Activated CD4-positive, alpha-beta T cell treated with anti-CD3 and anti-CD28 coated beads, Interleukin-2, amount 50 U/mL, for 48 hours (primary cell): ENCODE results near the gene IL22RA1.

Experiments
- DNase-seq, 2 experiments: peaks; one replicate each; pipeline ENCODE4 v3.0.0-alpha.2; 2020

Gene IL22RA1

DNA sequence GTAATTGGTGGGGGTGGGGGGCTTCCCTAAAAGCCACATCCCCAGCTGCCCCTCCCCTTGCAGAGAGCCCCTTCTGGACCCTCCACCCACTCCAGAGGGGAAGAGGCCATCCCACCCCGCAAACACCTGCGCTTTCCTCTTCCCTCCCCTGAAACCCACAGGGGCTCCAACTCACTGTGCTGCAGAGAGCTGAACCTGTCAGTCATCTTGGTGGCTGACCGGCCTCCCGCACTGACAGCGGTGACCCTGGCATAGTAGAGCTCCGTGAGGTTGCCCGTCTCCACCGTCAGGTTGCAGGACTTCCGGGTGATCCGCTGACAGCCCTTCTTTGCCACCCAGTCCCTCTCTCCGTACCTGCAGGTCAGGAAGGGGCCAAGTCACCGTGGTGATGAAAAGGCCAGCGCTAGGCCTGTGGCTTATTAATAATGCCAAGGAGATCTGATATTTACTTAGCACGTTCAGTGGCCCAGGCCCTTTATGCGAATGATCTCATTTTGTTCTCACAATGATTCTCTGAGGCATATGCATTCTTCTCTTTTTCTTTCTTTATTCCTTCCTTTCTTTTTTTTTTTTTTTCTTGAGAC lies 5.9 kb downstream of the IL22RA1 start:
- DNase-seq = no peak

DNA sequence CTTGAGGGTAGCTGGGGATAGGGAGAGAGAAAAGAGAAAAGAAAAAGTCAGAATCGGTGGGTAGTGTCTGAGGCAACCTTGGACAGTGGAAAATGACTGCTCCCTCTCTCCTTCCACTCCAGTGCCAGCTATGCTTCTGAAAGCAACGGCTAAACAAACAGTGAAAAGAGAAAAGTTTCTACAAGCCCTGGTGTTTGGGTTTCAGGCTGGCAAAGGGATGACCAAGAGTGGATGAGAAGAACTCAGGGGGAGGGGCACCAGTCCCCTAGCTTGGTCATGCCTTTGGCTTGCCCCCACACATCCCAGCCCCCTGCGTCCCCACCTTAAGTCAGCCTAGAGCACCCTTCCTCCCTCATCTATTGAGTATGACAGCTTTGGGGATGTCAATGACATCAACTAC lies 8.6 kb downstream of the IL22RA1 start:
- DNase-seq = no peak

- no peak for DNase-seq
These were observed 9.1 kb downstream of the IL22RA1 start for GRCh38 chr1:24133819-24134218.

GRCh38 chr1:24130385-24130784 lies 12.6 kb downstream of the IL22RA1 start:
- no peak for DNase-seq

DNA sequence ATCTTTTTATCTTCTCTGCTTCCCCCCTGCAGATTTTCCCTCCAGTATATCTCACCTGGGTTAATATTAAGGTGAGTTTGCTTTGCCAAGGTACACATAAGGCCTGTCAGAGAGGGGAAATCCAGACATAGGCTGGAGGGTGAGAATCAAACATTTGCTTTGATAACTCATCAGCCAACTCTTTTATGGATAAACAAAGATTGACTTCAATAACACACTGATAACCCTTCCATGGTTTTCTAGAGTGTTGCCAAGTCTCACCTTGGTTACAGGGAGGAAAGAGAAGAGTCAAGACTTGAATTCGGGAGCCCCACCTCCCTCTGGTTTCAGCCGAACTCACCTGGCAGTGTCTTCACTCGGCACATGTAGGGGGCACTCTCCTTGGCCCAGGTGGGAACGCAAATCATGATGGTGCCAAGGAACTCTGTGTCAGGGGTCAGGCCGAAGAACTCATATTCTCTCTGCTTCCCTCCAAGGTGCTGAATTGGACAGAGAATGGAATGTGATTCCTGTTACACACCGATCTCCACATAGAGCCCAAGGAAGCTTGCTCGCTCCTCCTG lies 15.1 kb downstream of the IL22RA1 start:
- DNase-seq = no peak

GRCh38 chr1:24127134-24127800 lies 15.7 kb downstream of the IL22RA1 start:
- DNase-seq = no peak

DNA sequence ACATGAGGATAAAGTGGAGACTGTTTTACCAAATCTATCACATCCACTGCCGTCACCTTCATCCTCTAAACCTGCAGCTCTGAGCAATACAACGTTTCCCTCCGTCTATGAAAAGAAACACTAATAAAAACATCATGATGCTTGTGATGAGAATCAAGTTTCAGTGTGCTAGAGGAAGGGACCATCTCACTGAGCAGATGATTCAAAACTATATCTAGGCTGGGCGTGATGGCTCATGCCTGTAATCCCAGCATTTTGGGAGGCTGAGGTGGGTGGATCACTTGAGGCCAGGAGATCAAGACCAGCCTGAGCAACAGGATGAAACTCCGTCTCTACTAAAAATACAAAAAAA lies 16.3 kb downstream of the IL22RA1 start:
- DNase-seq = no peak

GRCh38 chr1:24126018-24126671 lies 16.8 kb downstream of the IL22RA1 start:
- DNase-seq = no peak

DNA sequence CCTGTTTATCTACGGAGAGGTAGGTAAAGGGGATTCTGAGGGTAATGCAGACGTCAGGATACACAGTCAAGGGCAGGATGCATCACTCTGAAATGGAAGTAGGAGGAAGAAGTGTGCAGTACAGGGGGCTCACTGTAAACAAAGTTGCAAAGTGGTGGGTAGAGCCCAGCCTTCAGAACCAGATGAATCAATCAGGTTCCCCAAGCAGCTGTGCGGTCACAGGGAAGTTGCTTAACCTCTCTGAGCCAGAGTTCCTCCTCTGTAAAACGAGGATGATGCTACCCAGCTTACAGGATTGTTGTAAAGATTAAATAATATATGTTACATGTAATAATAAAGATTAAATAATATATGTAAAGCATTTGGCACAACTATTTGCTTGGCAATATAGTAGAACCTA lies 17.5 kb downstream of the IL22RA1 start:
- DNase-seq = no peak

- no peak for DNase-seq
These were observed 18.0 kb downstream of the IL22RA1 start for GRCh38 chr1:24124980-24125379.

DNA sequence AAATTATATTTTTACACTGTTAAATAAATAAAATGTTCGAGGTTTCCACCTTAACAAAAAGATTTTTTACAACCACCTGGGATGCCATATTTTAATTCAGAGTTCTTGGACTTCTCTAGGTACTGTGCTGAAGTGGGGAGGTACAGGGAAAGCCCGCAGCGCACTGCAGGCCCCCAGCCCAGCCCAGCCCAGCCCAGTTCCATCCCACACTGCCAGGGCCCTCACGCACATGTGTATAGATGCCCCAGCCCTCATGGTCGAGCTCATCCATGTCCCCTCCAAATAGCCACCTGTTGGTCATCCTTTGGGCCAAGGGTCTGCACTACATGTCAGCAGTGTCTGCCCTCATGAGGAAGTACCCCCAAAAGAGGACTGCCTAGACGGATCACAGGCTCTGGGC lies 19.3 kb downstream of the IL22RA1 start:
- no peak for DNase-seq

DNA sequence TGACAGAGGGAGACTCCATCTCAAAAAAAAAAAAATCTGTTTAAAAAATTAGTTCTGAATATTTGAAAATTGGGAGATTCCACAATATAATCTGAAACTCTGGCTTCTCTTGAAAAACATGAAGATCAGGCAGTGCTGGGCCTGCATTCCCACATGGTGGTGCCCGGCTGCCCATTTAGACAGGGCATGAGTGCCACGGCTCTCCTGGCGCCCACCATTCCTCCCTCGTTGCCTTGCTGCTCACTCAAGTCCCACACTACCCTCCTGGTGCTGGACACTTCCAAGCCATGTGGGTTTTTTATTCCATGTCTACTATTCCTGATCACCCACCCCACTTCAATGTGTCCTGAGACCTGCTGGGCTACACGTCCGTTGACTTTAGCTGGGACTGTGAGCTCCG lies 20.2 kb downstream of the IL22RA1 start:
- no peak for DNase-seq

DNA sequence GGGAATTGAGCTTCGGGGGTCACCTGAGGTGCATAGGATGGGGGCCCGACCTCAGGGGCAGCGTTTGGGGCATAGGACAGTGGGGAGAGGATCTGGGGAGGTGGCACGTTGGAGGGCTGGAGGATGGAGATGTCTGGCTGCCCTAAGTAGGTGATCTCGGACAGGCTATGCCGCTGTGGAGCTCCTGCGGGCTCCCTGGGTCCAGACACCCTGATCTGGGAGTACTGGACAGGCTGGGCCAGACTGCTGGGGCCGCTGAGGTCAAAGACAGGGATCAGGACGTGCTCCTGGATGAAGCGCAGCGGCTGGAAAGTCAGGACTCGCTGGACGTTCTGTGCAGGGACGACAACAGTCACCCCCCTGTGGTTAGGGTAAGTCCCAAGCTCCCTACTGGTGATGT lies 21.5 kb downstream of the IL22RA1 start:
- no peak for DNase-seq

DNA sequence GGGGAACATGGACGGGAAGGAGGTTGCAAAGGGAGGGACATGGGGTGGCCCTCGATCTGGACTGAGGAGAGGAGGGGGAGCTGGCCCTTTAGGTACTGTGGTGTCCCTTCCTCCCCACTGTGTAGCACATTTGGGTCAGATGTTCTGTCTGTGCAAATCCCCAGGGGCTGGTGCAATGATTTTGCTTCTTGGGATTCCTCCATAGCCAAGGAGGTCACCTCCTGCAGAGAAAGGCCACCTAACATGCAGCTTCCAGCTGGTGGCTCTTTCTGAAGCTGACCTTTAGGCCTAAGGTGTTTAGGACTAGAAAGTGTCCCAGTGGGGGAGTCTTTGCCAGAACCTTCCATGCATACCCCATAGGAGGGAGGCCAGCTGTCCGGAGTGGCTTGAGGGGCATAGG lies 22.0 kb downstream of the IL22RA1 start:
- DNase-seq = no peak

- DNase-seq = no peak
These were observed 22.8 kb downstream of the IL22RA1 start for GRCh38 chr1:24119859-24120756.

GRCh38 chr1:24119489-24119858 lies 23.5 kb downstream of the IL22RA1 start:
- no peak for DNase-seq

DNA sequence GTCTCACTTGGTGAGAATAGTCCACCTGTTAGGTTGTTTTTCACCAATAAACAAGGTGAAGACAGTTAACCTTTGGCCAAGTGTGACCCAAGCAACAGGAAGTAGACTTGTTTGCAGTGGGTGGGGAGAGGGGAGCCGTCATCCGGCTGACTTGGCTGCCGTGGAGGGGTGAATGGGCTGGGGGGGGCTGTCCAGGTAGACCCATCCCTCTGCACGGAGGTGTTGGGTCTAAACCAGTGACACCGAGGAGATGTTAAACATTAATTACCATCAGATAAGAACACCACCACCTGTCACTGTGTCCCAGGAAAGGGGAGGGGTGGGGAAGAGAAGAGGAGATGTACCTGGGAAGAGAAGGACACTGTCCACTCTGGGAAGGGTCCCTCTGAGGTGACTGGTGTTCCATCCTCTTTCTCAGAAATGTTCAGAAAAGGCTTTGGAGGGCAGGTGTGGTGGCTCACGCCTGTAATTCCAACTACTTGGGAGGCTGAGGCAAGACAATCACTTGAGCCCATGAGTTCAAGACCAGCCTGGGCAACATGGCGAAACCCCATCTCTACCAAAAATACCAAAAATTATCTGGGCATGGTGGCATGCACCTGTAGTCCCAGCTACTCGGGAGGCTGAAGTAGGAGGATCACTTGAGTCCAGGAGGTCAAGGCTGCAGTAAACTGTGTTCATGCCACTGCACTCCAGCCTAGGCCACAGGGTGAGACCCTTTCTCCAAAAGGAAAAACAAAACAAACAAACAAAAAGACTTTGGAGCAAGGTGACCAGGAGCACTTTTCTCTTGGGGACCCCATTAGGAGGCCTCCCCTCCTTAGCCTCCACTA lies 24.3 kb downstream of the IL22RA1 start:
- no peak for DNase-seq

DNA sequence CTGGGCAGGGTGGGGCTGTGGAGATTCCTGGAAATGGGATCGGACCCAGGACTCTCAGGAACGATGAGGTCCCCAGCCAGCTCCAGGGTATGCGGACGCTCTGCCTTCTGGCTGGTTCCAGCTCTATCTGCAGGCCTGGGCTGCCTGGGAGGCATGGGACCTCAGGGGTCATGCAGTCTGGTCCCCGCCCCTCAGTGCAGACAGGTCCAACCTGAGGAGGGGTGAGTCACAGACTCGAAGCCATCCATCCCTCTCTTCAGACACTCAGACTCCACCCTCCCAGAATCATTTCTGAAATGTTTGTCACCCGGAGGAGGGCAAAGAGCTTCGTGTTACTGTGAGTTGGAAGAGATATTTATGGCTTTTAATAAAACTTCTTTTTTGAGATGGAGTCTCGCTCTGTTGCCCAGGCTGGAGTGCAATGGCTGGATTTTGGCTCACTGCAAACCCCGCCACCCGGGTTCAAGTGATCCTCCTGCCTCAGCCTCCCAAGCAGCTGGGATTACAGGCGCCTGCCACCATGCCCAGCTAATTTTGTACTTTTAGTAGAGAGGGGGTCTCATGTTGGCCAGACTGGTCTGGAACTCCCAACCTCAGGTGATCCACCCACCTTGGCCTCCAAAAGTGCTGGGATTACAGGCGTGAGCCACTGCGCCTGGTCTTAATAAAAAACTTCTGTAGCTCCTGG lies 25.1 kb downstream of the IL22RA1 start:
- no peak for DNase-seq

DNA sequence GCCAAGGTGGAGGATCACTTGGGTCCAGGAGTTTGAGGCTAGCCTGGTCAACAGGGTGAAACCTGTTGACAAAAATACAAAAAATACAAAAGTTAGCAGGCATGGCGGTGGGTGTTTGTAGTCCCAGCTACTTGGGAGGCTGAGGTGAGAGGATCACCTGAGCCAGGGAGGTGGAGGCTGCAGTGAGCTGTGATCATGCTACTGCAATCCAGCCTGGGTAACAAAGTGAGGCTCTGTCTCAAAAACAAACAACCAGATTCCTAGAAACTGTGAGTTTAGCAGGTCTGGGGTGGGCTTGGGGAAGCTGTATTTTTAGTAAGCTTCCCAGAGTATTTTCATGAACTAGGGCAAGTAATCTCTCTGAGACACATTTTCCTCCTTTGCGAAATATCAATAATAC lies 25.8 kb downstream of the IL22RA1 start:
- no peak for DNase-seq

DNA sequence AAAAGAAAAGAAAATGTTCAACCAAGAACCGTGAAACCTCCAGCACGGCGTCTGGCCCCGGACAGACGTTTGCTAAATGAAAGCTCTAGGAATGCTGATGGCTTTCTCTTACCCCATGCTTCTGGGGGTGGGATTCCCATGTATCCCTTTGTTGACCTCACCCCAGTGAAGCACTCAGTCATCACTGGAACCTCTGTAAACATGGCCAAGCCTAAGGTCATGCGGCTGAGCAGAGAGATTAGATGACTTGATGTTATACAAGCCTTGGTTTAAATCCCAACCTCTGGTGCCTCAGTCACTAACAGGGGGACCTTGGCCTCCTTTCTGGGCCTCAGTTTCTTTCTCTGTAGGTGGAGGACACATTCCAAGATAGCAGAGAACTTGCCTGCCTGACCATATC lies 28.2 kb downstream of the IL22RA1 start:
- DNase-seq = no peak

DNA sequence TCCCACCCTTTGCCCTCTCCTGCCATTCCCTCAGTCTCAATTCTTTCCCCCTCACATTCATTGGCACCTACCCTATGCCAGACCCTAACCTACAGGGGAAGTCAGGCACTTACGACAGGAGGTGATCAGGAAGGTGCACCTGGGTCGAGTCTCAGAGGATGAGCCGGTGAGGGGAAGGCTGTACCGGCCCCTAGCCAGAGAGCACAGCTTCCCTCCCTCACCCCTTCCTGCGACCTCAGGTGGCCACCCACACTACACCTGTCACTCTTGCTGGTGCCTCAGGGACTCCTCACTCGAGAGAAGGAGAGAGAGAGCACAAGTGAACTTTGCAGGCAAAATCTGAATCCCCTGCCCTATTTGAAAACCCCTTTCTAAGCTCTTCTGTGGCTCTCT lies 29.3 kb downstream of the IL22RA1 start:
- no peak for DNase-seq
